Mammary epithelial cell (primary cell): Measurements from ENCODE around the gene MSANTD4.

ENCODE experiments used
- EZH2 ChIP-seq: IDR thresholded peaks from 2 replicates; pipeline ENCODE4 v1.6.1; 2012; ENCODE audit warnings: low read length, inconsistent platforms, borderline replicate concordance
- TF ChIP-seq, protein P1 (sequence below), 2 donors: IDR thresholded peaks in 1 of 2; conservative IDR thresholded peaks in 1 of 2; 2 replicates each; pipeline ENCODE4 v1.5.1; 2011 to 2012; ENCODE audit warnings: inconsistent platforms in 2 of 2, low read length in 2 of 2, mild to moderate bottlenecking in 2 of 2, control low read depth in 1 of 2, low read depth in 1 of 2; ENCODE audit not compliant: insufficient read depth in 1 of 2; ENCODE audit errors: extremely low read depth in 1 of 2

- TF ChIP-seq, protein P1, sequence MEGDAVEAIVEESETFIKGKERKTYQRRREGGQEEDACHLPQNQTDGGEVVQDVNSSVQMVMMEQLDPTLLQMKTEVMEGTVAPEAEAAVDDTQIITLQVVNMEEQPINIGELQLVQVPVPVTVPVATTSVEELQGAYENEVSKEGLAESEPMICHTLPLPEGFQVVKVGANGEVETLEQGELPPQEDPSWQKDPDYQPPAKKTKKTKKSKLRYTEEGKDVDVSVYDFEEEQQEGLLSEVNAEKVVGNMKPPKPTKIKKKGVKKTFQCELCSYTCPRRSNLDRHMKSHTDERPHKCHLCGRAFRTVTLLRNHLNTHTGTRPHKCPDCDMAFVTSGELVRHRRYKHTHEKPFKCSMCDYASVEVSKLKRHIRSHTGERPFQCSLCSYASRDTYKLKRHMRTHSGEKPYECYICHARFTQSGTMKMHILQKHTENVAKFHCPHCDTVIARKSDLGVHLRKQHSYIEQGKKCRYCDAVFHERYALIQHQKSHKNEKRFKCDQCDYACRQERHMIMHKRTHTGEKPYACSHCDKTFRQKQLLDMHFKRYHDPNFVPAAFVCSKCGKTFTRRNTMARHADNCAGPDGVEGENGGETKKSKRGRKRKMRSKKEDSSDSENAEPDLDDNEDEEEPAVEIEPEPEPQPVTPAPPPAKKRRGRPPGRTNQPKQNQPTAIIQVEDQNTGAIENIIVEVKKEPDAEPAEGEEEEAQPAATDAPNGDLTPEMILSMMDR (conservative IDR thresholded peaks at IDR 0.05 in 1 of 2, IDR thresholded peaks at IDR 0.05 in 1 of 2; ENCODE audit: extremely low read depth in 1 of 2, insufficient read depth in 1 of 2, low read depth in 1 of 2, low read length in 2 of 2): no peak
- TF ChIP-seq EZH2: no peak
Measured at GRCh38 chr11:106032861-106033260, 10.8 kb upstream of the MSANTD4 start.
